ENCODE data around the gene LPCAT1. TPM values are rescaled to one million over a fixed set of nuclear protein-coding genes. Genes with fewer than 3 reads are reported as not detected.

Gene LPCAT1
- total RNA-seq, 3 donors from 2014 or later (not counting 1 experiment from before 2014, with no cell fraction given): 196 to 302 (median 252) TPM

DNA sequence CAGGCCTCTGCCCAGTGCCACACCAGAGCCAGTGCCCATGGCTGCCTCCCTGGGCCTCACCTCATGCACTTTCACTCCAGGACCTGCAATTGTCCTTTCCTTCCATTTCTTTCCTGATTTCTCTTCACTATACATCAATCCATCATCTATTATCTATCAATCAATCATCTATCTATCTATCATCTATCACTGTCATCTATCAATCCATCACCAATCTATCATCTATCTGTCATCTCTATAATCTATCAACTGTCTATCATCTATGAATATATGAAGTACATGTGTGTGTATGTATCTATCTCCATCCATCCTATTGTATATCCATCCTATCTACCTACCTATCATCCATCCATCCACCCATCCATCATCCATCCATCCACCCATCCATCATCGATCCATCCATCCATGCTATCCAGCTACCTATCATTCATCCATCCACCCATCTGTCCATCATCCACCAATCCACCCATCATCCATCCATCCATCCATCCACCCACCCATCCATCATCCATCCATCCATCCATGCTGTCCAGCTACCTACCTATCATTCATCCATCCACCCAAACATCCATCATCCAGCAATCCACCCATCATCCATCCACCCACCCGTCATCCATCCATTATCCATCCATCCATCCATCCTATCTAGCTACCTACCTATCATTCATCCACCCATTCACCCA lies 105.4 kb downstream of the LPCAT1 start:
- DNase-seq: no peak
- Mint-ChIP-seq H3K27ac (no peak overlapping the region), H3K4me1 (no peaks in the 10 kb centered on the region), H3K27me3 (ENCODE audit: low read depth in 2 of 2) (peaks cover 0 to 9% of the 10 kb centered on the region in 2 donors), H3K36me3 (no peaks in the 10 kb centered on the region), H3K4me3 (no peak overlapping the region), H3K9me3 (peaks cover 0 to 6% of the 10 kb centered on the region in 2 donors)
- Histone ChIP-seq H3K9me3 (ENCODE audit: control insufficient read depth, insufficient read depth, low read length) (no peaks in the 10 kb centered on the region), H3K4me3 (ENCODE audit: low read length) (no peak overlapping the region), H3K36me3 (ENCODE audit: control insufficient read depth, insufficient read depth, low read length) (no peaks in the 10 kb centered on the region), H3K27me3 (ENCODE audit: control insufficient read depth, insufficient read depth, low read length) (peaks cover under 1% of the 10 kb centered on the region), H3K27ac (ENCODE audit: low read length) (no peak overlapping the region), H3K4me1 (ENCODE audit: control insufficient read depth, insufficient read depth, low read length) (no peaks in the 10 kb centered on the region)
- ATAC-seq: no peak
- WGBS (ENCODE audit: insufficient coverage): 89% methylated on average over 2 of the region's 2 CpGs
- intact Hi-C loops (cut with micrococcal nuclease): no loop called here
- TF ChIP-seq, protein P1, sequence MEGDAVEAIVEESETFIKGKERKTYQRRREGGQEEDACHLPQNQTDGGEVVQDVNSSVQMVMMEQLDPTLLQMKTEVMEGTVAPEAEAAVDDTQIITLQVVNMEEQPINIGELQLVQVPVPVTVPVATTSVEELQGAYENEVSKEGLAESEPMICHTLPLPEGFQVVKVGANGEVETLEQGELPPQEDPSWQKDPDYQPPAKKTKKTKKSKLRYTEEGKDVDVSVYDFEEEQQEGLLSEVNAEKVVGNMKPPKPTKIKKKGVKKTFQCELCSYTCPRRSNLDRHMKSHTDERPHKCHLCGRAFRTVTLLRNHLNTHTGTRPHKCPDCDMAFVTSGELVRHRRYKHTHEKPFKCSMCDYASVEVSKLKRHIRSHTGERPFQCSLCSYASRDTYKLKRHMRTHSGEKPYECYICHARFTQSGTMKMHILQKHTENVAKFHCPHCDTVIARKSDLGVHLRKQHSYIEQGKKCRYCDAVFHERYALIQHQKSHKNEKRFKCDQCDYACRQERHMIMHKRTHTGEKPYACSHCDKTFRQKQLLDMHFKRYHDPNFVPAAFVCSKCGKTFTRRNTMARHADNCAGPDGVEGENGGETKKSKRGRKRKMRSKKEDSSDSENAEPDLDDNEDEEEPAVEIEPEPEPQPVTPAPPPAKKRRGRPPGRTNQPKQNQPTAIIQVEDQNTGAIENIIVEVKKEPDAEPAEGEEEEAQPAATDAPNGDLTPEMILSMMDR (IDR thresholded peaks at IDR 0.05): no peak

DNA sequence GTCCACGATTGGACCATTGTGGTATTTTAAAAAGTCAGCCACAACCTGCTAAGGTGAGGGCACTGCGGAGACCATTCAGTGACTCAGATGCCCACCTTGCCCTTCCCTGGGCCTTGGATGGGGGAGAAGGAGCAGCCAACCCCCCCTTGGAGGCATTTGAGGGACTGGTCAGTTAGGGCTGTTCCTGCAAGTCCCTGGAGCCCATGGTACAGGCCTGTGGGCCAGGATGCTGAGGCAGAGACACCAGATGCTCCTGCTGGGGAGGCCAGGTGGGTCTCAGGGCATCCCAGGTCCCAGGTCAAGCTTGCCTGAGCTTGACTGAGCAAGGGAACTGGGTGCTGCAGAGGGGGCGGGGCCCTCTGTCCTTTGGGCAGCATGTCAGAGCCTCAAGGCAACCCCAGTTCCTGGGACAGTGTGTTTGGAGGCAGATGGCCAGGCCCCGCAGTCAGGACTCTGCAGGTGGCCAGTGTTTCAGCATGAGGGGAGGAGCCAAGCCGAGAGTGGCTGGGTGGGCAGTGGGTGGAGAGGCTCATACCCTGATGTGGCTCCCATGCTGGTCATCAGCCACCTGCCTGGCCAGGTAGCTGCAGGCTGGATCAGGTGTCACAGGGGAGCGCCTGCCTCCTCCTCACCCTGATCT lies 106.1 kb downstream of the LPCAT1 start:
- Histone ChIP-seq H3K4me1 (ENCODE audit: control insufficient read depth, insufficient read depth, low read length) (no peaks in the 10 kb centered on the region), H3K27ac (ENCODE audit: low read length) (no peak overlapping the region), H3K27me3 (ENCODE audit: control insufficient read depth, insufficient read depth, low read length) (peaks cover 2% of the 10 kb centered on the region), H3K36me3 (ENCODE audit: control insufficient read depth, insufficient read depth, low read length) (no peaks in the 10 kb centered on the region), H3K4me3 (ENCODE audit: low read length) (no peak overlapping the region), H3K9me3 (ENCODE audit: control insufficient read depth, insufficient read depth, low read length) (no peaks in the 10 kb centered on the region)
- TF ChIP-seq, protein P1 (IDR thresholded peaks at IDR 0.05): no peak
- no peak for ATAC-seq
- DNase-seq: no peak
- Mint-ChIP-seq H3K36me3 (no peaks in the 10 kb centered on the region), H3K27ac (no peak overlapping the region), H3K9me3 (peaks cover 0 to 6% of the 10 kb centered on the region in 2 donors), H3K27me3 (ENCODE audit: low read depth in 2 of 2) (peaks cover 0 to 9% of the 10 kb centered on the region in 2 donors), H3K4me1 (no peaks in the 10 kb centered on the region), H3K4me3 (no peak overlapping the region)
- WGBS (ENCODE audit: insufficient coverage): 77% methylated on average over 6 of the region's 6 CpGs
- intact Hi-C loops (cut with micrococcal nuclease): no loop called here

DNA sequence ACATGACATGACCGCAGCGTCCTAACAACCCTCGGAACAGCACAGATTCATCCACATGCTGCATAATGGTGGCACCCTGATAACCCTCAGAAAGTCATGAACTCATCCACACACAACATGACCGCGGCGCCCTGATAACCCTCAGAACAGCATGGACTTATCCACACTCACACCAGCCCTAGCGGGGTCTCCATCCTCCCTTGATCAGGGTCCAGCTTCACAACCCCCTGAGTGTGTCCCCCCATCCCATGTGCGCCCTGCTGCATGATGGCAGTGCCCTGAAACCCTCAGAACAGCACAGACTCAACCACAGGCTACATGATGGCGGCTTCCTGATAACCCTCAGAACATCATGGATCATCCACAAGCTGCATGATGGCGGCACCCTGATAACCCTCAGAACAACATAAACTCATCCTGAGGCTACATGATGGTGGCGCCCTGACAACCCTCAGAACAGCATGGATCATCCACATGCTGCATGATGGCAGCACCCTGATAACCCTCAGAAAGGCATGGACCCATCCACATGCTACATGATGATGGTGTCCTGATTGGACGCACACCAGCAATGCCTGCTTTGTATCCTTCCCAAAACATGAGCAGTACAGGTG lies 106.8 kb downstream of the LPCAT1 start:
- H3K4me1 Mint-ChIP-seq: peaks cover 0 to 1% of the 10 kb centered on the region in 2 donors
- H3K27me3 Mint-ChIP-seq (ENCODE audit: low read depth in 2 of 2): peaks cover 0 to 13% of the 10 kb centered on the region in 2 donors
- H3K27ac Mint-ChIP-seq: no peak overlapping the region
- no peak overlapping the region for H3K4me3 Mint-ChIP-seq
- intact Hi-C loops (cut with micrococcal nuclease): no loop called here
- DNase-seq (no peak), ATAC-seq (no peak)
- Histone ChIP-seq H3K4me3 (ENCODE audit: low read length) (no peak overlapping the region), H3K27ac (ENCODE audit: low read length) (no peak overlapping the region), H3K4me1 (ENCODE audit: control insufficient read depth, insufficient read depth, low read length) (no peaks in the 10 kb centered on the region), H3K36me3 (ENCODE audit: control insufficient read depth, insufficient read depth, low read length) (no peaks in the 10 kb centered on the region), H3K27me3 (ENCODE audit: control insufficient read depth, insufficient read depth, low read length) (peaks cover 2% of the 10 kb centered on the region), H3K9me3 (ENCODE audit: control insufficient read depth, insufficient read depth, low read length) (no peaks in the 10 kb centered on the region)
- WGBS (ENCODE audit: insufficient coverage): 86% methylated on average over 12 of the region's 12 CpGs
- no peaks in the 10 kb centered on the region for H3K36me3 Mint-ChIP-seq
- TF ChIP-seq, protein P1 (IDR thresholded peaks at IDR 0.05): no peak
- H3K9me3 Mint-ChIP-seq: peaks cover 0 to 6% of the 10 kb centered on the region in 2 donors
